ENCODE data around the gene OGFOD2. TPM values are rescaled to one million over a fixed set of nuclear protein-coding genes. Genes with fewer than 3 reads are reported as not detected.

OGFOD2 gene
- total and polyA plus RNA-seq, 2 of the 13 experiments (the other 11 are each of a cell fraction or from before 2014, with no cell fraction given) = 13.2 to 14.6 TPM

DNA sequence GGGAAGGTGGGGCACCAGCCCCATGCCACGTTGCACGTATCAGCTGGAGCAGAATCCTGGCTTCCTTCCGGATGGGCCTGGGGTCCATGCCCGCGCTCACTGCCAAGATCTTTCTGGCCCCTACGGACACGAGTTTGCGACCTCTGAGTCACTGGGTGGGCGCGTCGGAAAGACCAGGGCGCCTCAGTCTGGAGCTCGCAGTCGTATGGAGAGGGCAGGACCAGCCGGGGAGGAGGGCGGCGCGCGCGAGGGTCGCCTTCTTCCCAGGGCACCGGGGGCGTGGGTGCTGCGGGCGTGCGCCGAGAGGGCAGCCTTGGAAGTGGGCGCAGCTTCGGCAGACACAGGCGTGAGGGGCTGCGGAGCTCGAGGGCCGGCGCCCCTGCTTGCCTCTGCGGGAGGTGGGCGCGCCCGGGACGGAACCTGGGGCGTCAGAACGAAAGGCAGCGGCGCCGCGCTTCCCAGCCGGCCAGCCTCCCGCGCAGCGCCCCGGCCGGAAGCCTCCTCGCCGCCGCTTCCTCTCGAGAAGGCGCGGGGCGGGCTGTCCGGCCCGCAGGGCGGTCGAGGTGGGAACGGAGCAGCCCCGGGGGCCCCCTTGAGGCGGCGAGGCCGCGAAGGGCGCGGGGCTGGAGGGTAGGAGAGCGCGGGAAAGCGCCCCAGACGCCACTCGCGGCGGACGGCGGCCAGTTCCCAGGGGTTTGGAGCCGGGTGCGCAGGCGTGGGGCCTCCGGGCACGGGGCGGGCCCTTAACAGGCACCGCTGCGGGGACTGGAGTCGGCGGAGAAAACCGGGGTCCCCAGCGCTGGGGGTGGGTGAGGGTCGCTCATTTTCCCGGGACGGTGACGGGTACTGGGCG, 5.4 kb downstream of the OGFOD2 start, which contains the start of gene ARL6IP4 (continued):
- TF ChIP-seq, protein P1, sequence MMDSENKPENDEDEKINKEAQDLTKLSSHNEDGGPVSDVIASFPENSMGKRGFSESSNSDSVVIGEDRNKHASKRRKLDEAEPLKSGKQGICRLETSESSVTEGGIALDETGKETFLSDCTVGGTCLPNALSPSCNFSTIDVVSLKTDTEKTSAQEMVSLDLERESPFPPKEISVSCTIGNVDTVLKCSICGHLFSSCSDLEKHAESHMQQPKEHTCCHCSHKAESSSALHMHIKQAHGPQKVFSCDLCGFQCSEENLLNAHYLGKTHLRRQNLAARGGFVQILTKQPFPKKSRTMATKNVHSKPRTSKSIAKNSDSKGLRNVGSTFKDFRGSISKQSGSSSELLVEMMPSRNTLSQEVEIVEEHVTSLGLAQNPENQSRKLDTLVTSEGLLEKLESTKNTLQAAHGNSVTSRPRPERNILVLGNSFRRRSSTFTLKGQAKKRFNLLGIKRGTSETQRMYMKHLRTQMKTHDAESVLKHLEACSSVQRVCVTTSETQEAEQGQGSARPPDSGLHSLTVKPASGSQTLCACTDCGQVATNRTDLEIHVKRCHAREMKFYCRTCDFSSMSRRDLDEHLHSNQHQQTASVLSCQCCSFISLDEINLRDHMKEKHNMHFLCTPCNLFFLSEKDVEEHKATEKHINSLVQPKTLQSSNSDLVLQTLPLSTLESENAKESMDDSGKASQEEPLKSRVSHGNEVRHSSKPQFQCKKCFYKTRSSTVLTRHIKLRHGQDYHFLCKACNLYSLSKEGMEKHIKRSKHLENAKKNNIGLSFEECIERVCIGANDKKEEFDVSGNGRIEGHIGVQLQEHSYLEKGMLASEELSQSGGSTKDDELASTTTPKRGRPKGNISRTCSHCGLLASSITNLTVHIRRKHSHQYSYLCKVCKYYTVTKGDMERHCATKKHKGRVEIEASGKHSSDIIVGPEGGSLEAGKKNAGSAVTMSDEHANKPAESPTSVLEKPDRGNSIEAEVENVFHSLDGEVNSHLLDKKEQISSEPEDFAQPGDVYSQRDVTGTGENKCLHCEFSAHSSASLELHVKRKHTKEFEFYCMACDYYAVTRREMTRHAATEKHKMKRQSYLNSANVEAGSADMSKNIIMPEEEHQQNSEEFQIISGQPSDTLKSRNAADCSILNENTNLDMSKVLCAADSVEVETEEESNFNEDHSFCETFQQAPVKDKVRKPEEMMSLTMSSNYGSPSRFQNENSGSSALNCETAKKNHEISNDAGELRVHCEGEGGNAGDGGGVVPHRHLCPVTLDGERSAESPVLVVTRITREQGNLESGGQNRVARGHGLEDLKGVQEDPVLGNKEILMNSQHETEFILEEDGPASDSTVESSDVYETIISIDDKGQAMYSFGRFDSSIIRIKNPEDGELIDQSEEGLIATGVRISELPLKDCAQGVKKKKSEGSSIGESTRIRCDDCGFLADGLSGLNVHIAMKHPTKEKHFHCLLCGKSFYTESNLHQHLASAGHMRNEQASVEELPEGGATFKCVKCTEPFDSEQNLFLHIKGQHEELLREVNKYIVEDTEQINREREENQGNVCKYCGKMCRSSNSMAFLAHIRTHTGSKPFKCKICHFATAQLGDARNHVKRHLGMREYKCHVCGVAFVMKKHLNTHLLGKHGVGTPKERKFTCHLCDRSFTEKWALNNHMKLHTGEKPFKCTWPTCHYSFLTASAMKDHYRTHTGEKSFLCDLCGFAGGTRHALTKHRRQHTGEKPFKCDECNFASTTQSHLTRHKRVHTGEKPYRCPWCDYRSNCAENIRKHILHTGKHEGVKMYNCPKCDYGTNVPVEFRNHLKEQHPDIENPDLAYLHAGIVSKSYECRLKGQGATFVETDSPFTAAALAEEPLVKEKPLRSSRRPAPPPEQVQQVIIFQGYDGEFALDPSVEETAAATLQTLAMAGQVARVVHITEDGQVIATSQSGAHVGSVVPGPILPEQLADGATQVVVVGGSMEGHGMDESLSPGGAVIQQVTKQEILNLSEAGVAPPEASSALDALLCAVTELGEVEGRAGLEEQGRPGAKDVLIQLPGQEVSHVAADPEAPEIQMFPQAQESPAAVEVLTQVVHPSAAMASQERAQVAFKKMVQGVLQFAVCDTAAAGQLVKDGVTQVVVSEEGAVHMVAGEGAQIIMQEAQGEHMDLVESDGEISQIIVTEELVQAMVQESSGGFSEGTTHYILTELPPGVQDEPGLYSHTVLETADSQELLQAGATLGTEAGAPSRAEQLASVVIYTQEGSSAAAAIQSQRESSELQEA (CRISPR knock-in tag; IDR thresholded peaks at IDR 0.05; ENCODE audit: not compliant biosample characterization) = peak; percentile 89
- TF ChIP-seq KDM5B (CRISPR knock-in tag; IDR thresholded peaks at IDR 0.05; ENCODE audit: borderline replicate concordance) (peak; percentile 89), HOXD1 (CRISPR knock-in tag; IDR thresholded peaks at IDR 0.05) (0 out of 2 replicates have a peak, but pooled peaks have one; percentile 33), YY1 (IDR thresholded peaks at IDR 0.05; ENCODE audit: insufficient read depth, insufficient replicate concordance, low read depth, low read length) (peak; percentile 60), ZNF782 (CRISPR knock-in tag; IDR thresholded peaks at IDR 0.05; ENCODE audit: borderline replicate concordance) (0 out of 2 replicates have a peak, but pooled peaks have one; percentile 15), SOX5 (CRISPR knock-in tag; IDR thresholded peaks at IDR 0.05; ENCODE audit: borderline replicate concordance) (no peak), SP1 (IDR thresholded peaks at IDR 0.05) (no peak), SP1 (CRISPR knock-in tag; IDR thresholded peaks at IDR 0.05) (peak; percentile 19; the same call in 1 of the 2 replicates), GLI4 (CRISPR knock-in tag; IDR thresholded peaks at IDR 0.05; ENCODE audit: borderline replicate concordance) (peak; percentile 70; the same call in 1 of the 2 replicates), NFE2L1 (CRISPR knock-in tag; IDR thresholded peaks at IDR 0.05; ENCODE audit: borderline replicate concordance) (no peak), HDAC1 (CRISPR knock-in tag; IDR thresholded peaks at IDR 0.05) (peak; percentile 87), TARDBP (CRISPR knock-in tag; IDR thresholded peaks at IDR 0.05) (peak; percentile 81; the same call in 1 of the 2 replicates), ZIK1 (CRISPR knock-in tag; IDR thresholded peaks at IDR 0.05; ENCODE audit: borderline replicate concordance, low read depth) (no peak), ZNF766 (CRISPR knock-in tag; IDR thresholded peaks at IDR 0.05; ENCODE audit: borderline replicate concordance) (peak; percentile 92; the same call in 1 of the 2 replicates), ZEB1 (IDR thresholded peaks at IDR 0.05; ENCODE audit: insufficient replicate concordance, low read depth) (peak; percentile 11), XRCC5 (optimal IDR thresholded peaks at IDR 0.05; ENCODE audit: low read length) (peak; percentile 43)
- TF ChIP-seq, protein P2, sequence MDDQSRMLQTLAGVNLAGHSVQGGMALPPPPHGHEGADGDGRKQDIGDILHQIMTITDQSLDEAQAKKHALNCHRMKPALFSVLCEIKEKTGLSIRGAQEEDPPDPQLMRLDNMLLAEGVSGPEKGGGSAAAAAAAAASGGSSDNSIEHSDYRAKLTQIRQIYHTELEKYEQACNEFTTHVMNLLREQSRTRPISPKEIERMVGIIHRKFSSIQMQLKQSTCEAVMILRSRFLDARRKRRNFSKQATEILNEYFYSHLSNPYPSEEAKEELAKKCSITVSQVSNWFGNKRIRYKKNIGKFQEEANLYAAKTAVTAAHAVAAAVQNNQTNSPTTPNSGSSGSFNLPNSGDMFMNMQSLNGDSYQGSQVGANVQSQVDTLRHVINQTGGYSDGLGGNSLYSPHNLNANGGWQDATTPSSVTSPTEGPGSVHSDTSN (CRISPR knock-in tag; IDR thresholded peaks at IDR 0.05; ENCODE audit: borderline replicate concordance) = no peak

Data from HepG2 (cell line).